Stimulated activated CD4-positive, alpha-beta T cell treated with anti-CD3 and anti-CD28 coated beads, TNF-alpha, amount 100 ng/mL, for 24 hours (primary cell): ENCODE measurements around the gene ATP8A1.
"Not testable (repeated sequence)": the region's sequence is repeated elsewhere in the genome, so short reads cannot be mapped to it uniquely, and the experiment has no call there.

ENCODE experiments used
- DNase-seq, 3 experiments: peaks; one replicate each; pipeline ENCODE4 v3.0.0-alpha.2; 2020; ENCODE audit warnings: low read depth in 3 of 3

Gene ATP8A1

GRCh38 chr4:42470023-42470422, 186.9 kb downstream of the ATP8A1 start:
- DNase-seq, result no peak

DNA sequence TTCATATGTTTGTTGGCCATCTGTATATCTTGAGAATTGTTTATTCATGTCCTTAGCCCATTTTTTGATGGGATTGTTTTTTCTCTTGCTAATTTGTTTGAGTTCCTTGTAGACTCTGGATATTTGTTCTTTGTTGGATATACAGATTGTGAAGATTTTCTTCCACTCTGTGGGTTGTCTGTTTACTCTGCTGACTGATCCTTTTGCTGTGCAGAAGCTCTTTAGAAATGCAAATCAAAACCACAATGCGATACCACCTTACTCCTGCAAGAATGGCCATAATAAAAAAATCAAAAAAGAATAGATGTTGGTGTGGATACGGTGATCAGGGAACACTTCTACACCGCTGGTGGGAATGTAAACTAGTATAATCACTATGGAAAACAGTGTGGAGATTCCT, 189.1 kb downstream of the ATP8A1 start:
- not testable (repeated sequence) for DNase-seq

DNA sequence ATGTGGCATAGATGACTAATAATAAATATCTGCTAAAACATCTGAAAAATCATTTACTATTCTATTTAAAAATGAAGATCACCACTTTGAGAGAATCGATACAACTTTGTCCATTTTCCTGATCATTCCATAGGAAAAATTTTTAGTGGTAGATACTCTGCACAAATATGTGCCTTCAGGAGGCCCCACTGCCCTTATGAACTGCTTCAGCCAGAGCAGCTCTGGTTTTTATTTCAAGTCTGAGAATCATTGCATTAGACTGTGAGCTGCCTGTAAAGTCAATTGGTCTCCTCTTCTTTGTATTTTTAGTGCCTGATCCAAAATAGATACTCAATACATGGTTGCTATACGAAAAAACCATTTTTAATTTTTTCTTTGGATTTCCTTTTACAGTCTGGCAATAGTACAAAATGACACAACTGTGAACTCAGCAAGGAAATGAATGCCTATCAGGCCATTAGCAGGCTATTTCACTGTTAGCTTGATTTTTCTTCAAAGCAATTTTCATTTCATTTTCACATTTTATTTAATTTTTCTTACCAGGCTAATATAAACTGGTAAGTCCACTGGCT, 190.5 kb downstream of the ATP8A1 start:
- no peak for DNase-seq

DNA sequence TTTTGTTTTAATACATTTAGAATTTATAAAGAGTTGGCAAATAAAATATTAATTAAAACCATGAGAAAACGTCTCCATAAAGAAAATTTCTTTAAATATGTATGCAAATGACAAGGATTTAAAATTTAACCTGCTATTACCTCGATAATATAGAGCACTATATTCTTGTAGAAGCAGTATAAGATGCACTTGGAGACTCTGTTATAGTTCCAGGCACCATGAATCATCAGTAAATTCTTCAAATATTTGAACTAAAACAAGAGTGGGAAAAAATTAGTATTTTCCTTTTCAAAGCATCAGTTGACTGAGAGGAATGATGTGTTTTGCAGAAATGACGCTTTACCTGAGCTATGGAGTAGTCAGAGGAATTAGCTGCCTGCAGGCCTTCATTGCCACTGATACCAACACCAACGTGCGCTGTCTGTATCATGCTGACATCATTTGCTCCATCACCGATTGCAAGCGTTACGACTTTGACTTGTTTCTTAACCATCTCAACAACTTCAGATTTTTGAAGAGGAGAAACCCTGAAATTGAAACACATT, 192.3 kb downstream of the ATP8A1 start:
- DNase-seq, result no peak

DNA sequence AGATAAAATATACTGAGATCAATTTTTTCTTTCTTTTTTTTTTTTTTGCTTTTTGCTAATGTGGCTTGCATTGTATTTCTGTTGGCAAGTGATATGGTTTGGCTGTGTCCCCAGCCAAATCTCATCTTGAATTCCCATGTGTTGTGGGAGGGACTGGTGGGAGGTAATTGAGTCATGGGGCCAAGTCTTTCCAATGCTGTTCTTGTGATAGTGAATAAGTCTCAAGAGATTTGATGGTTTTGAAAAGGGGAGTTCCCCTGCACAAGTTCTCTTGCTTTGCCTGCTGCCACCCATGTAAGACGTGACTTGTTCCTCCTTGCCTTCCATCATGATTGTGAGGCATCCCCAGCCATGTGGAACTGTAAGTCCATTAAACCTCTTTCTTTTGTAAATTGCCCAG, 195.7 kb downstream of the ATP8A1 start:
- not testable (repeated sequence) for DNase-seq

DNA sequence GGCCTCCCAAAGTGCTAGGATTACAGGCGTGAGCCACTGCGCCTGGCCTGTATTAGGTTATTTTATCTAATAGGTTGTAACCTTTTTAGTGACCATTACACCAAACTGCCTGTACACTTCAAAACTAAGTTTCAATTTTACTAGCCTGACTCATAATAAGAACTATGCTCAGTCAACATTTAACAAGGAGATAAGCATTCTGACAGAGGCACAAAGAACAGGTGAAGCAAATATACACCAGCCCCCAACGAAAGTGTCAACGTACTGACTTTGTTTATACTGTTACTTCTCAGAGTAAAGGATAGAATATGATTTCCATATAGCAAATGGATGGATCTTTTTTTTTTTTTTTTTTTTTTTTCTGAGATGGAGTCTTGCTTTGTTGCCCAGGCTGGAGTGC, 196.9 kb downstream of the ATP8A1 start:
- DNase-seq, result no peak

DNA sequence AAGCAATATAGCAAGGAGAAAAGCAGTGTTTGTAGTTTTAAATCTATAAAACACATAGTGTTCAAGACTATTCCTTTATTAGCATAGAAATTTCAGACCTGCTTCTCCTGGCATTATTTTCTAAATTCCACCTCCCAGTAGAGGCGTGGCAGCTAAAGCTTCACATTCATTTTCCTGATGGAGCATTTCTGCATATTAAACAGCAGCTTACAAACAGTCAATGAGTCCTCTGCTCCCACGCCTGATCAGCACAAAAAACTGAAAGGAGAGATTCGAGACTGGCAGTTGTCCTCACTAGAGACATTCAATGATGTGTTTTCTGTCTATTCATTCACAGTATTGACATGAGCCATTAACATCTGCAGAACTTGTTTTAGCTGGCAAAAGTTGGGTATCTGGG, 198.2 kb downstream of the ATP8A1 start:
- DNase-seq, result no peak

DNA sequence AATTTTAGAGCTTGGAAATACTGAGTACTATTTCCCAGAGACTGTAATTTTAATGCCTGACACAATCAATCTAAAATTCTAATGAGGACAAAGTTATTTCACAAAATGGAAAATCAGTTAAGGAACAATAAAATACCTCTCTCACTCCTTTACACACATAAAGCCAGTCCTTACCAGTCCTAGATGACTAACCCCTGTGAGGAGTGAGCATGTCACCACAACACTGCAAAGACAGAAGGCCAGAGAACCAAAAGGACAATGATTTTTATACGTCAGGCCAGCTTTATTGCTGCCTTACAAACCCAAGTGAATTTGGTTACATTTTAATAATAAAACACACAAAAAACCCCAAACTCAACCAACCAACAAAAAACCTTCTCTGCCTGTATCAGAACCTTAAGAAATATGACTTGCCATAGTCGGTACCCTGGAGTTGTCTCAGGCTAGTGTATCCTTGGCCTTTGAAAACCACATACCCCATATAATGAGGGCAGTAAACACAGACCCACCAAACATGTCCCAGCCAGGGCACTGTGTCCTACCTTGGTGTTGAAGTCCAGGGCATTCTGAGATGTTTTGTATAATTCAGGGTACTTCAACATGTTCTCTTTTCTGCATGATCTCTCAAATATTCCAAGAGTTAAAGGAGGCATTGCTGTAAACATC, 202.0 kb downstream of the ATP8A1 start:
- DNase-seq, result no peak

DNA sequence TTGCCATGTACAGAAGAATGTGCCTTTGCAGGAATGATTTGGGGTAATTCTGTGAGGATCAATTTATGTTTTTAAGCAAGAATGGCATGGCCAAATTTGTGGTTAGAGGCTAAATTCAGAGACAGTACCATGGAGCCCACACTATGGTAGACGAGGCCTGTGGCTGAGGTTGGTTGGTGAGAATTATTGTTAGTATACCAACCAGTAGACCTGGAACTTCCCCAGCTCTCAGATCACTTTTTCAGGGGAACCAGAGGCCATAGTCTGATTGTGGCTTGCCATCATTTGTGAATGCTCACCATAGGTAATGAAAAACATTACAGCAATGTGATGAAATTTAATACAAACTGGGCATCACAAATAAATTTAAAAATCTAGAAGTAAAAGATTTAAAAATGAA, 203.3 kb downstream of the ATP8A1 start:
- DNase-seq, result no peak

DNA sequence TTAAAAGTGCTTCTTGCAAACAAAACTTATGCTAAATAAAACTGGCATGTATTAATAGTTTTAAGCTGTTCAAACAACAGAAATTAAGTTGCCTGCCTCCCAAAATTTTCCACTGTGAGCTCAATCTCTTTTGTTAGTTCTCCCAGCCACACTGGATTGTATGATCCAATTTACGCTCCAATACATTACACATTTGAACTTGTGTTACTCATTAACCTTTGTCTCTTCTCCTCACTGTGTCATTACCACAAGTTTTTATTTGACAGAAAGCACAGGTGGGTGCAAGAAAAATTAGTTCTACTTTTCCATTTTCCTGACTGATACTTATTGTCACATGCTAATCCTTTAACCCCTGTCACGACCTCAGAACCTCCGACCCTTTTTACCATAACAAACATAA, 204.1 kb downstream of the ATP8A1 start:
- DNase-seq, result no peak

DNA sequence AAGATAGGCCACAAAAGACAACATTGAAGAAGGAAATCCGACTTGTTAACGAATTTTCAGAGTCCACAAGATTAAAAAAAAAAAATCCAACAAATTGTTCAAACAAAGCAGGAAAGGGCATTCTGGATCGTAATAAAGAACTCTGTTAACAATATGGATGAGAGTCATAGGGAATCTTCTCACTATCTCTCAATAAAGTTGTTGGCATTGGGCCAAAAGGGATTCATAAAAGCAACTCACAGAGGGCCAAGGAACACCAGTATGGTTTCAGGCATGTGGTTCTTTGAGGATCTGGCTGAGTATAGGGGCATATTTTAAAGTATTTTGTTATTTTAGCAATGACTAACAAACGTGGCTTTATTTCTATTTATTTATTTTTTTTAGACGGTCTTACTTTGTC, 210.1 kb downstream of the ATP8A1 start:
- no peak for DNase-seq

- DNase-seq, result no peak
These were observed 211.9 kb downstream of the ATP8A1 start for GRCh38 chr4:42445038-42445437.

GRCh38 chr4:42442601-42443000, 214.3 kb downstream of the ATP8A1 start:
- no peak for DNase-seq

- DNase-seq, result no peak
These were observed 216.8 kb downstream of the ATP8A1 start for GRCh38 chr4:42440083-42440482.

DNA sequence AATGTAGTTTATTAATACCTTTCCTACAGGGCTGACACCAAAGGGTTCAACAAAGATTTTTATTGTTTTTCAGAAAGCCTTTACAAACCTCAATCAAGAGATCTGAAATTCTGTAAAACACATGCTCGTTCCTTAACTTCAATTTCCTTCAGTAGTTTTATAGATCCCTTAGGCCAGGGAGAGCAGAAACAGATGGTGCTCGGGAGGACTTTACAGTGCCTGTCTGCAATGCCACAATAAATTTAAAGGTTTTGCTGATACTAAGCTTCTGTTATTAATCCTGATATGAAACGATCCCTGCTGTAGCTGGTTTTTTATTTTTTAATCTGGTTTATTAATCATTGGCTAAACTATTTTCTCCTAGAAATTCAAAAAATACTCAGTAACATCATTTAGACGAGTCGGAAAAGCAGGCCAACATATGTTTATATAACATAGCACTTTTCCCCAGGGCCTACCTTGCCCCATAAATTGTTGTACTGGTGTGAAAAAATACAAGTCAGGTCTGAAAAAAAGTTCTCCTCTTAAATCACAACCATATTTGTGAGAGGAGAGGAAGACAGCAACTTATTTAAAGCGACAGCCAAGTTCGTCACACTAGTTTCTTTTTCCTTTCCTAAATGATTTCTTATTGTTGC, 219.9 kb downstream of the ATP8A1 start:
- no peak for DNase-seq

- DNase-seq, result no peak
These were observed 228.9 kb downstream of the ATP8A1 start for GRCh38 chr4:42428036-42428435.

- DNase-seq, result no peak
These were observed 231.5 kb downstream of the ATP8A1 start for GRCh38 chr4:42425146-42426065.

GRCh38 chr4:42420140-42420539, 236.8 kb downstream of the ATP8A1 start:
- DNase-seq, result no peak

DNA sequence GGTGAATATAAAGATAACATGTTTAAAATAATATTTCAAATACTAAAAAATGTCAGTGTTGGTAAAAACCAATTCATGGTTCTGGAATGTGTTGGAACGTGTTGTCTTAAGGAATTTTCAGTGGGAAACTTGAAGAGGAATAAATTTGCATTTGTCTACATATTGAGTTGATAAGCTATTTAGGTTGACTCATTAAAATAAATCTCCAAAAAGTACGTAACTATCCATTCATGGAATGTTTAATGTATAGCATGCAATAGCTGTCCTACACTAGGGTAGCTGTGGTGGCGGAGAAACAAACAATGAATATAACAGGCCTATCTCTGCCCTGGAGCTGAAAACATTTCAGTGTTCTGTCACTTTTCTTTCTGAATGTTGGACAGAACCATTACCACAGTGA, 239.4 kb downstream of the ATP8A1 start:
- no peak for DNase-seq

- DNase-seq, result no peak
These were observed 240.9 kb downstream of the ATP8A1 start for GRCh38 chr4:42416017-42416416.

GRCh38 chr4:42415281-42415680, 241.6 kb downstream of the ATP8A1 start:
- no peak for DNase-seq

- DNase-seq, result no peak
These were observed 244.7 kb downstream of the ATP8A1 start for GRCh38 chr4:42412251-42412650.
